Effector memory CD8-positive, alpha-beta T cell (primary cell): Measurements from ENCODE around the gene CDK8.
A peak's percentile ranks its signal among the peaks of the same experiment; 100 is the strongest.
"Not testable (repeated sequence)": the region's sequence is repeated elsewhere in the genome, so short reads cannot be mapped to it uniquely, and the experiment has no call there.

Experiments used
- ATAC-seq: fragments of 150-1000 bp; cut with Tn5 transposase; replicated peaks from 2 replicates; pipeline ENCODE4 v1.10.0; 2021; ENCODE audit warnings: mild to moderate bottlenecking, moderate library complexity
- DNase-seq, 3 experiments: peaks; one replicate each; pipeline ENCODE4 v3.0.0; 2021
- H3K27ac Mint-ChIP-seq, 2 donors: one replicate each; pipeline ENCODE4 v1.8.0; 2022; ENCODE audit warnings: mild to moderate bottlenecking in 2 of 2, mixed read lengths in 2 of 2, moderate library complexity in 2 of 2
- H3K27me3 Mint-ChIP-seq, 2 donors: one replicate each; pipeline ENCODE4 v1.8.0; 2022; ENCODE audit warnings: mixed read lengths in 2 of 2
- H3K36me3 Mint-ChIP-seq: one replicate; pipeline ENCODE4 v1.8.0; 2022; ENCODE audit warnings: mild to moderate bottlenecking, moderate library complexity, mixed read lengths; ENCODE audit not compliant: insufficient read depth
- H3K4me1 Mint-ChIP-seq, 2 donors: one replicate each; pipeline ENCODE4 v1.8.0; 2022; ENCODE audit warnings: low read depth in 2 of 2, mixed read lengths in 2 of 2
- H3K4me3 Mint-ChIP-seq, 2 donors: one replicate each; pipeline ENCODE4 v1.8.0; 2022; ENCODE audit warnings: mild to moderate bottlenecking in 2 of 2, mixed read lengths in 2 of 2, moderate library complexity in 2 of 2
- H3K9me3 Mint-ChIP-seq, 2 donors: one replicate each; pipeline ENCODE4 v1.8.0; 2022; ENCODE audit warnings: mixed read lengths in 2 of 2

The CDK8 gene

GRCh38 chr13:26308250-26308649, 54.3 kb downstream of the CDK8 start:
- no peak overlapping the region for H3K4me3 Mint-ChIP-seq
- H3K36me3 Mint-ChIP-seq = peaks cover 4% of the 10 kb centered on the region
- H3K27ac Mint-ChIP-seq = no peak overlapping the region
- no peaks in the 10 kb centered on the region for H3K9me3 Mint-ChIP-seq
- no peak for ATAC-seq
- DNase-seq = no peak
- no peaks in the 10 kb centered on the region for H3K27me3 Mint-ChIP-seq
- H3K4me1 Mint-ChIP-seq = peaks cover 24 to 57% of the 10 kb centered on the region in 2 donors

GRCh38 chr13:26308836-26309235, 54.9 kb downstream of the CDK8 start:
- no peaks in the 10 kb centered on the region for H3K9me3 Mint-ChIP-seq
- peaks cover 2% of the 10 kb centered on the region for H3K36me3 Mint-ChIP-seq
- peaks cover 25 to 58% of the 10 kb centered on the region in 2 donors for H3K4me1 Mint-ChIP-seq
- ATAC-seq = no peak
- H3K27me3 Mint-ChIP-seq = no peaks in the 10 kb centered on the region
- H3K4me3 Mint-ChIP-seq = no peak overlapping the region
- H3K27ac Mint-ChIP-seq = no peak overlapping the region
- DNase-seq = no peak

- DNase-seq (no peak), ATAC-seq (no peak)
- Mint-ChIP-seq H3K27me3 (no peaks in the 10 kb centered on the region), H3K4me3 (no peak overlapping the region), H3K27ac (peak overlapping the region in 1 of 2 donors; percentile 13), H3K36me3 (no peaks in the 10 kb centered on the region), H3K4me1 (peaks cover 23 to 51% of the 10 kb centered on the region in 2 donors), H3K9me3 (no peaks in the 10 kb centered on the region)
These were observed 56.1 kb downstream of the CDK8 start for GRCh38 chr13:26310003-26310402.

- no peak for DNase-seq
- H3K9me3 Mint-ChIP-seq = no peaks in the 10 kb centered on the region
- no peak for ATAC-seq
- no peak overlapping the region for H3K4me3 Mint-ChIP-seq
- H3K4me1 Mint-ChIP-seq = peaks cover 20 to 47% of the 10 kb centered on the region in 2 donors
- H3K27me3 Mint-ChIP-seq = no peaks in the 10 kb centered on the region
- peak overlapping the region in 1 of 2 donors; percentile 13 for H3K27ac Mint-ChIP-seq
- no peaks in the 10 kb centered on the region for H3K36me3 Mint-ChIP-seq
These were observed 56.5 kb downstream of the CDK8 start for GRCh38 chr13:26310470-26310869.

- H3K9me3 Mint-ChIP-seq, H3K27ac Mint-ChIP-seq, DNase-seq, ATAC-seq, H3K27me3 Mint-ChIP-seq, H3K4me3 Mint-ChIP-seq, H3K36me3 Mint-ChIP-seq: not testable (repeated sequence)
- peaks cover 22 to 40% of the 10 kb centered on the region in 2 donors for H3K4me1 Mint-ChIP-seq
These were observed 58.1 kb downstream of the CDK8 start for GRCh38 chr13:26312019-26312418.

- not testable (repeated sequence) for H3K36me3 Mint-ChIP-seq, DNase-seq, H3K9me3 Mint-ChIP-seq, H3K4me3 Mint-ChIP-seq, ATAC-seq, H3K27me3 Mint-ChIP-seq, H3K27ac Mint-ChIP-seq
- H3K4me1 Mint-ChIP-seq = peaks cover 17 to 35% of the 10 kb centered on the region in 2 donors
These were observed 62.2 kb downstream of the CDK8 start for GRCh38 chr13:26316095-26316494.

GRCh38 chr13:26320766-26321165, 66.8 kb downstream of the CDK8 start:
- H3K4me1 Mint-ChIP-seq = peaks cover 27 to 58% of the 10 kb centered on the region in 2 donors
- no peaks in the 10 kb centered on the region for H3K27me3 Mint-ChIP-seq
- H3K9me3 Mint-ChIP-seq = no peaks in the 10 kb centered on the region
- H3K36me3 Mint-ChIP-seq = no peaks in the 10 kb centered on the region
- ATAC-seq = no peak
- no peak overlapping the region for H3K27ac Mint-ChIP-seq
- DNase-seq = no peak
- H3K4me3 Mint-ChIP-seq = no peak overlapping the region

GRCh38 chr13:26323127-26323526, 69.2 kb downstream of the CDK8 start:
- Mint-ChIP-seq H3K27me3 (no peaks in the 10 kb centered on the region), H3K4me1 (peaks cover 26 to 61% of the 10 kb centered on the region in 2 donors), H3K9me3 (no peaks in the 10 kb centered on the region), H3K4me3 (no peak overlapping the region), H3K27ac (peak overlapping the region in 1 of 2 donors; percentile 84), H3K36me3 (no peaks in the 10 kb centered on the region)
- no peak for DNase-seq
- ATAC-seq = no peak

- no peak for ATAC-seq
- H3K4me1 Mint-ChIP-seq = peaks cover 28 to 66% of the 10 kb centered on the region in 2 donors
- H3K4me3 Mint-ChIP-seq = no peak overlapping the region
- no peaks in the 10 kb centered on the region for H3K36me3 Mint-ChIP-seq
- H3K27ac Mint-ChIP-seq = peak overlapping the region in 1 of 2 donors; percentile 84
- no peaks in the 10 kb centered on the region for H3K9me3 Mint-ChIP-seq
- no peak for DNase-seq
- H3K27me3 Mint-ChIP-seq = no peaks in the 10 kb centered on the region
These were observed 69.8 kb downstream of the CDK8 start for GRCh38 chr13:26323764-26324163.

- Mint-ChIP-seq H3K36me3 (no peaks in the 10 kb centered on the region), H3K4me1 (peaks cover 28 to 70% of the 10 kb centered on the region in 2 donors)
These were observed 70.4 kb downstream of the CDK8 start for GRCh38 chr13:26324294-26324693.

GRCh38 chr13:26324867-26325266, 70.9 kb downstream of the CDK8 start:
- H3K9me3 Mint-ChIP-seq = no peaks in the 10 kb centered on the region
- no peaks in the 10 kb centered on the region for H3K36me3 Mint-ChIP-seq
- DNase-seq (no peak), ATAC-seq (no peak)
- H3K4me3 Mint-ChIP-seq = no peak overlapping the region
- peak overlapping the region in 1 of 2 donors; percentile 84 for H3K27ac Mint-ChIP-seq
- H3K4me1 Mint-ChIP-seq = peaks cover 28 to 72% of the 10 kb centered on the region in 2 donors
- no peaks in the 10 kb centered on the region for H3K27me3 Mint-ChIP-seq

More at GRCh38 chr13:26324294-26324693, 70.4 kb downstream of the CDK8 start:
- ATAC-seq = no peak
- Mint-ChIP-seq H3K27me3 (no peaks in the 10 kb centered on the region), H3K4me3 (no peak overlapping the region), H3K27ac (peak overlapping the region in 1 of 2 donors; percentile 84), H3K9me3 (no peaks in the 10 kb centered on the region)
- DNase-seq = no peak

- H3K36me3 Mint-ChIP-seq = no peaks in the 10 kb centered on the region
- DNase-seq (no peak), ATAC-seq (no peak)
- H3K27me3 Mint-ChIP-seq = no peaks in the 10 kb centered on the region
- H3K9me3 Mint-ChIP-seq = no peaks in the 10 kb centered on the region
- H3K4me3 Mint-ChIP-seq = no peak overlapping the region
- no peak overlapping the region for H3K27ac Mint-ChIP-seq
- H3K4me1 Mint-ChIP-seq = peaks cover 30 to 74% of the 10 kb centered on the region in 2 donors
These were observed 71.9 kb downstream of the CDK8 start for GRCh38 chr13:26325876-26326275.

- no peaks in the 10 kb centered on the region for H3K36me3 Mint-ChIP-seq
- ATAC-seq = no peak
- no peaks in the 10 kb centered on the region for H3K9me3 Mint-ChIP-seq
- H3K4me3 Mint-ChIP-seq = no peak overlapping the region
- no peaks in the 10 kb centered on the region for H3K27me3 Mint-ChIP-seq
- no peak overlapping the region for H3K27ac Mint-ChIP-seq
- no peak for DNase-seq
- H3K4me1 Mint-ChIP-seq = peaks cover 33 to 74% of the 10 kb centered on the region in 2 donors
These were observed 72.6 kb downstream of the CDK8 start for GRCh38 chr13:26326562-26326961.

GRCh38 chr13:26327940-26328725, 74.2 kb downstream of the CDK8 start:
- no peaks in the 10 kb centered on the region for H3K27me3 Mint-ChIP-seq
- peaks cover 29 to 73% of the 10 kb centered on the region in 2 donors for H3K4me1 Mint-ChIP-seq
- H3K9me3 Mint-ChIP-seq = no peaks in the 10 kb centered on the region
- no peaks in the 10 kb centered on the region for H3K36me3 Mint-ChIP-seq
- DNase-seq = no peak
- ATAC-seq = no peak
- H3K27ac Mint-ChIP-seq = no peak overlapping the region
- no peak overlapping the region for H3K4me3 Mint-ChIP-seq
